Endothelial cell of umbilical vein (primary cell): Measurements from ENCODE around the gene BRSK1.

Source experiments
- CTCF ChIP-seq, 2 donors: IDR thresholded peaks; 1 replicate in 1 of 2; 2 replicates in 1 of 2; pipeline ENCODE4 v1.5.1; 2011; ENCODE audit warnings: low read length in 2 of 2, mild to moderate bottlenecking in 2 of 2, moderate library complexity in 2 of 2, control low read depth in 1 of 2, inconsistent platforms in 1 of 2, low read depth in 1 of 2; ENCODE audit not compliant: insufficient read depth in 1 of 2; ENCODE audit errors: extremely low read depth in 1 of 2
- JUN ChIP-seq: IDR thresholded peaks from 2 replicates; pipeline ENCODE4 v1.6.1; 2011; ENCODE audit warnings: borderline replicate concordance, low read depth; ENCODE audit not compliant: insufficient read length, insufficient read depth
- MAX ChIP-seq: IDR thresholded peaks from 2 replicates; pipeline ENCODE4 v1.6.1; 2011; ENCODE audit not compliant: insufficient read depth, insufficient read length
- MYC ChIP-seq: IDR thresholded peaks from one replicate; pipeline ENCODE4 v1.6.1; 2011; ENCODE audit warnings: mild to moderate bottlenecking, low read depth, low read length
- POLR2A ChIP-seq: IDR thresholded peaks from 2 replicates; pipeline ENCODE4 v1.6.1; 2012; ENCODE audit warnings: low read depth, mild to moderate bottlenecking, control low read depth, low read length

GRCh38 chr19:55241143-55241934 lies 42.5 kb upstream of the BRSK1 start:
- TF ChIP-seq MYC = no peak
- TF ChIP-seq CTCF (IDR thresholded peaks at IDR 0.05; ENCODE audit: extremely low read depth in 1 of 2, insufficient read depth in 1 of 2, low read depth in 1 of 2, low read length in 2 of 2) = no peak
- no peak for TF ChIP-seq POLR2A
- TF ChIP-seq JUN = no peak
- no peak for TF ChIP-seq MAX
